ENCODE measurements around the gene SMC1A. TPM values are rescaled to one million over a fixed set of nuclear protein-coding genes. Genes with fewer than 3 reads are reported as not detected.
"Not testable (repeated sequence)": the region's sequence is repeated elsewhere in the genome, so short reads cannot be mapped to it uniquely, and the experiment has no call there.

SMC1A gene
- polyA plus RNA-seq, 4 donors, result 7.0 to 45.4 (median 12.5) TPM

DNA sequence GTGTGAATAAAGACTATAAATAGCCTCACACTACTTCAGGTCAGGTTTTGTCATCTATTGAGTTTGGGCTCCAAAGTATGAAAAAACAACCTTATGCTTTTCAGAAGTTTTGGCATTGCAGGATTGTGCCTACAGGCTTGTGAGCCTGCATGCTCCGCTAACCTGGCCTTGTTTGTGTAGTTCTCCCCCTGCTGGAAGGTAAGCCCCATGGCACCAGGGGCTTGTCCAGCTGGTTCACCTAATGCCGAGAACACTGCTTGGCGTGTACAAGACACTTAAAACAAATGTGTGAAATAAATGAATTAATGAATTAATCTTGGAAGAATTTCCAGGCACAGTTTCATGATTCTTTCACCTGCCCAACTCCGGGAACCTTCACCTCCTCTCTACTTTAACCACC, 13.5 kb upstream of the SMC1A start:
- Histone ChIP-seq H3K9me3 (ENCODE audit: control insufficient read depth in 2 of 2, insufficient read depth in 1 of 2, low read depth in 1 of 2, low read length in 1 of 2) (no peaks in the 10 kb centered on the region), H3K27me3 (ENCODE audit: control insufficient read depth in 3 of 3, insufficient read depth in 3 of 3, low read length in 3 of 3) (peaks cover 0 to 7% (median 0%) of the 10 kb centered on the region in 3 donors), H3K4me3 (ENCODE audit: low read depth in 1 of 3, low read length in 3 of 3) (no peak overlapping the region), H3K27ac (ENCODE audit: low read depth in 1 of 3, low read length in 2 of 3) (no peak overlapping the region), H3K36me3 (ENCODE audit: control insufficient read depth in 3 of 3, insufficient read depth in 2 of 3, low read depth in 1 of 3, low read length in 3 of 3) (peaks cover 0 to 14% (median 0%) of the 10 kb centered on the region in 3 donors), H3K4me1 (ENCODE audit: control insufficient read depth in 3 of 3, insufficient read depth in 2 of 3, low read depth in 1 of 3, low read length in 2 of 3) (peaks cover 0 to 2% (median 0%) of the 10 kb centered on the region in 3 donors)
- DNase-seq (peak; percentile 58 to 62), FAIRE-seq (no peak)
- 1 to 4% (median 3%) methylated on average over 4 of the region's 4 CpGs for WGBS, 3 donors

DNA sequence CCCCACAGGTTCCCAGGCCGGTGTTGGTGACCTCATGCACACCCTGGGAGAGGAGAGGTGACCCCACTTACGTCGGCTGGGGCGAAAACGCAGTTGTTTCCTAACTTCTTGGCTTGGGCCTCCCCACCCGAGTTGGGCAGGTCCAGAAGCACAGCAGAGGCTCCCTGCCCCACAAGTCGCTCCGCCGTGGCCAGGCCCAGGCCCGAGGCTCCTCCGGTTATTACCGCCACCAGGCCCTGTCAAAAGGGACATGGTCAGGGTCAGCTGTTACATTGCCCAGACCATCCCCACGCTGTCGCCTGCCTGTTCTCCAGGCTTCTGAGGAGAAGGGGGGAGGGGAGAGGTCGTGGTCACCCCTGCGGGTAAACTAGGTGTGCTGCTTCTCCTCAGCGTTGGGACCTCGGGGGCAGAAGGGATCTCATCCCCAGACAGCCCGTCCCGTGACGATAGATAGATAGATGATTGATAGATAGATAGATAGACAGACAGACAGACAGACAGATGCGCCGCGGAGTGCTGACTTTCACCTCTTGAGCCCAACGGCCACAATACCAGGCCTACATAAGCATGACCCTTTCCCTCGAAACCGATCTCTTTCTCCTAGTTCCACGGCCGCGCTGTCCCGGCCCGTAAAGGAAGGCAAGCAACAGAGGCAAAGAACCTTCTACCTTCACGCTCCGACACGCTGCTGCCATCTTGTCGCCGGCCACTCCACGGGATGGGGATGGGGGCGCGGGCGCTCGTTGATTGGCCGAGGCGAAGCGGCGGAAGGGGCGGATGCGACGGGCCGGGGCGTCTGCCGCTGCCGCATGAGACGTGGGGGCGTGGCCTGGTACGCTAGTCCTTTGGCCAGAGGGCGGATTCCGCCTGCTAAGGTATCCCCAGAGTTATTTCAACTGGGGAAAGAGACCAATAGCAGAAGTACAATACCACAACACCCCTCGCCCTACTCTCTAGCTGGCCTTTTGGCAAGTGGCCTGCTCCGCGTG, 11.5 kb upstream of the SMC1A start, which contains the start of gene HSD17B10:
TSS of gene HSD17B10 (minus strand) at position 720 of the 989 bp plus-strand sequence. CDS start at position 695, 25 bp downstream.
- peak; percentile 87 to 89 for DNase-seq
- H3K27ac ChIP-seq (ENCODE audit: low read depth in 1 of 3, low read length in 2 of 3), result peak within 1 kb of the TSS in 2 of 3 donors; percentile 57 to 83
- no peak for FAIRE-seq
- peaks cover 0 to 2% (median 0%) of the 10 kb centered on the region in 3 donors for H3K27me3 ChIP-seq (ENCODE audit: control insufficient read depth in 3 of 3, insufficient read depth in 3 of 3, low read length in 3 of 3)
- H3K36me3 ChIP-seq (ENCODE audit: control insufficient read depth in 3 of 3, insufficient read depth in 2 of 3, low read depth in 1 of 3, low read length in 3 of 3), result peaks cover 0 to 22% (median 0%) of the 10 kb centered on the region in 3 donors
- no peaks in the 10 kb centered on the region for H3K9me3 ChIP-seq (ENCODE audit: control insufficient read depth in 2 of 2, insufficient read depth in 1 of 2, low read depth in 1 of 2, low read length in 1 of 2)
- peak within 1 kb of the TSS; percentile 48 to 56 (median 50) for H3K4me3 ChIP-seq (ENCODE audit: low read depth in 1 of 3, low read length in 3 of 3)
- 6 to 30% (median 8%) methylated on average over 58 to 61 of the region's 61 CpGs for WGBS, 3 donors
- H3K4me1 ChIP-seq (ENCODE audit: control insufficient read depth in 3 of 3, insufficient read depth in 2 of 3, low read depth in 1 of 3, low read length in 2 of 3), result no peaks in the 10 kb centered on the region

DNA sequence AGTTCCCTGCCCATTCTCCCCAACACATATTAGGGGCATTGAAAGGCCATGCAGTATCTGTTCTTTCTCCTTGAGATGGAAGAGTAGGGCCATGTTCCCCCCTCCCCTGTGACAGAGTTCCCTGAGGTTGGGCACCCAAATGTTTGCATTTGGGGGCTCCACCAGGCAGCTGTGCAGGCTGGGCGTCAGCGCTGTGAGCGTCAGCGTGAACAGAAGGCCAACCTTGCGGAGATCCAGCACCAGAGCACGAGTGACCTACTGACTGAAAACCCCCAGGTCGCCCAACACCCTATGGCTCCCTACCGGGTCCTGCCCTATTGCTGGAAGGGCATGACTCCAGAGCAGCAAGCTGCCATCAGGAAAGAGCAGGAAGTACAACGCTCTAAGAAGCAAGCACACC, 7.8 kb upstream of the SMC1A start:
- FAIRE-seq, result no peak
- WGBS, 3 donors, result 92 to 97% (median 94%) methylated on average over 9 of the region's 9 CpGs

GRCh38 chrX:53429755-53430154, 7.3 kb upstream of the SMC1A start:
- Histone ChIP-seq H3K36me3 (ENCODE audit: control insufficient read depth in 3 of 3, insufficient read depth in 2 of 3, low read depth in 1 of 3, low read length in 3 of 3) (peaks cover 0 to 27% (median 0%) of the 10 kb centered on the region in 3 donors), H3K27ac (ENCODE audit: low read depth in 1 of 3, low read length in 2 of 3) (no peak overlapping the region), H3K4me3 (ENCODE audit: low read depth in 1 of 3, low read length in 3 of 3) (no peak overlapping the region), H3K9me3 (ENCODE audit: control insufficient read depth in 2 of 2, insufficient read depth in 1 of 2, low read depth in 1 of 2, low read length in 1 of 2) (no peaks in the 10 kb centered on the region), H3K4me1 (ENCODE audit: control insufficient read depth in 3 of 3, insufficient read depth in 2 of 3, low read depth in 1 of 3, low read length in 2 of 3) (no peaks in the 10 kb centered on the region), H3K27me3 (ENCODE audit: control insufficient read depth in 3 of 3, insufficient read depth in 3 of 3, low read length in 3 of 3) (no peaks in the 10 kb centered on the region)
- FAIRE-seq (no peak), DNase-seq (no peak)
- WGBS, 3 donors, result 96 to 97% (median 96%) methylated on average over 8 of the region's 8 CpGs

More for the DNA sequence above, 7.8 kb upstream of the SMC1A start:
- H3K27me3 ChIP-seq (ENCODE audit: control insufficient read depth in 3 of 3, insufficient read depth in 3 of 3, low read length in 3 of 3), result no peaks in the 10 kb centered on the region
- no peak overlapping the region for H3K4me3 ChIP-seq (ENCODE audit: low read depth in 1 of 3, low read length in 3 of 3)
- no peaks in the 10 kb centered on the region for H3K9me3 ChIP-seq (ENCODE audit: control insufficient read depth in 2 of 2, insufficient read depth in 1 of 2, low read depth in 1 of 2, low read length in 1 of 2)
- H3K36me3 ChIP-seq (ENCODE audit: control insufficient read depth in 3 of 3, insufficient read depth in 2 of 3, low read depth in 1 of 3, low read length in 3 of 3), result peaks cover 0 to 27% (median 0%) of the 10 kb centered on the region in 3 donors
- no peak overlapping the region for H3K27ac ChIP-seq (ENCODE audit: low read depth in 1 of 3, low read length in 2 of 3)
- H3K4me1 ChIP-seq (ENCODE audit: control insufficient read depth in 3 of 3, insufficient read depth in 2 of 3, low read depth in 1 of 3, low read length in 2 of 3), result no peaks in the 10 kb centered on the region
- DNase-seq, result no peak

DNA sequence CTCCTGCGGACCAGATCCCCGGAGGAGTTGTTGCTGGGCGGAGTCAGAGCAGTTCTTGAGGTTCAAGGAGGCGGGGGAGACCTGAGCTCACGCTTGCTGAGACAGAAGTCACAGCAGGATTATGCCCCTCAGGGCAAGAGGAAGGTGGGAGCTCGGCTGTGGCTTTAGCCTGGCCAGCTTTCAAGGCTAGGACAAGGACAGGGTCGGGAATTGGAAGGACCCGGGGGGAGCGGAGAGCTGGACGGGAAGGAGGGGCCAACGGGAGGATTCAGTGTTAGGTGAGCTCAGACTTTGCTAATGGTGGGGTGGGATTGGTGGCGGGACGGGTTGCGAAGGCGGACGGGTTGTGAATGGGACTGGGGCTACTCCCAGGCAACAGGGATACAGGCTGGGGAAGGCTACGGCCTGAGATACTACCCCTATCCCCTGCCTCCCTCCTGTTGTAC, 430 bp upstream of the SMC1A start, which contains the start of gene RIBC1:
TSS of gene RIBC1 (plus strand) at position 13 of the 446 bp plus-strand sequence. CDS start 3,404 bp downstream, outside the sequence.
- peak within 1 kb of the TSS; percentile 60 to 72 (median 67) for H3K4me3 ChIP-seq (ENCODE audit: low read depth in 1 of 3, low read length in 3 of 3)
- H3K27me3 ChIP-seq (ENCODE audit: control insufficient read depth in 3 of 3, insufficient read depth in 3 of 3, low read length in 3 of 3), result no peaks in the 10 kb centered on the region
- DNase-seq (no peak), FAIRE-seq (no peak)
- H3K27ac ChIP-seq (ENCODE audit: low read depth in 1 of 3, low read length in 2 of 3), result peak within 1 kb of the TSS; percentile 73 to 98 (median 92)
- H3K36me3 ChIP-seq (ENCODE audit: control insufficient read depth in 3 of 3, insufficient read depth in 2 of 3, low read depth in 1 of 3, low read length in 3 of 3), result peaks cover 0 to 4% (median 0%) of the 10 kb centered on the region in 3 donors
- whole genome bisulfite sequencing, 3 donors, result 3 to 16% (median 3%) methylated on average over 11 to 17 of the region's 17 CpGs
- peaks cover 0 to 7% (median 5%) of the 10 kb centered on the region in 3 donors for H3K4me1 ChIP-seq (ENCODE audit: control insufficient read depth in 3 of 3, insufficient read depth in 2 of 3, low read depth in 1 of 3, low read length in 2 of 3)
- H3K9me3 ChIP-seq (ENCODE audit: control insufficient read depth in 2 of 2, insufficient read depth in 1 of 2, low read depth in 1 of 2, low read length in 1 of 2), result no peaks in the 10 kb centered on the region

DNA sequence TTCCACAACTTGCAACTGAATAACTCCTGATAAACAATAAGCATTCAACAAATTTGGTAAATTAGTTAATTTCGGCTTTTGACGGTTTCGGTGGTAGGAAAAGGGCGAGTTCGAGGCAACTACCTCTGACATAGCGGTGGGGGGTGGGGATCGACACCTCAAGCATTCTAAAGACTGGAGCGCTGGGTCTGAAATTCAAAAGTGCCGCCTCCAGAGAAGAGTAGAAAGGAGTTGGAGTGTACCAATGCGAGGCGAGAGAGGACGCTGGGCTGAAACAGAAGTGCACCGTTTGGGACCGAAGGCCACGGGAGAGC, 725 bp downstream of the SMC1A start:
- FAIRE-seq, result no peak
- Histone ChIP-seq H3K27ac (ENCODE audit: low read depth in 1 of 3, low read length in 2 of 3) (peak overlapping the region; percentile 73 to 98 (median 92)), H3K4me1 (ENCODE audit: control insufficient read depth in 3 of 3, insufficient read depth in 2 of 3, low read depth in 1 of 3, low read length in 2 of 3) (peaks cover 0 to 7% (median 5%) of the 10 kb centered on the region in 3 donors), H3K4me3 (ENCODE audit: low read depth in 1 of 3, low read length in 3 of 3) (peak overlapping the region; percentile 60 to 72 (median 67)), H3K36me3 (ENCODE audit: control insufficient read depth in 3 of 3, insufficient read depth in 2 of 3, low read depth in 1 of 3, low read length in 3 of 3) (peaks cover 0 to 3% (median 0%) of the 10 kb centered on the region in 3 donors), H3K9me3 (ENCODE audit: control insufficient read depth in 2 of 2, insufficient read depth in 1 of 2, low read depth in 1 of 2, low read length in 1 of 2) (no peaks in the 10 kb centered on the region), H3K27me3 (ENCODE audit: control insufficient read depth in 3 of 3, insufficient read depth in 3 of 3, low read length in 3 of 3) (no peaks in the 10 kb centered on the region)
- 0 to 2% (median 0%) methylated on average over 15 of the region's 15 CpGs for WGBS, 3 donors
- DNase-seq, result no peak

- H3K27me3 ChIP-seq (ENCODE audit: control insufficient read depth in 3 of 3, insufficient read depth in 3 of 3, low read length in 3 of 3), result no peaks in the 10 kb centered on the region
- H3K4me3 ChIP-seq (ENCODE audit: low read depth in 1 of 3, low read length in 3 of 3), result peak overlapping the region in 2 of 3 donors; percentile 67 to 72
- WGBS, 3 donors, result 8 to 26% (median 19%) methylated on average over 2 of the region's 2 CpGs
- FAIRE-seq (no peak), DNase-seq (no peak)
- no peak overlapping the region for H3K27ac ChIP-seq (ENCODE audit: low read depth in 1 of 3, low read length in 2 of 3)
- peaks cover 0 to 3% (median 0%) of the 10 kb centered on the region in 3 donors for H3K36me3 ChIP-seq (ENCODE audit: control insufficient read depth in 3 of 3, insufficient read depth in 2 of 3, low read depth in 1 of 3, low read length in 3 of 3)
- peaks cover 0 to 7% (median 5%) of the 10 kb centered on the region in 3 donors for H3K4me1 ChIP-seq (ENCODE audit: control insufficient read depth in 3 of 3, insufficient read depth in 2 of 3, low read depth in 1 of 3, low read length in 2 of 3)
- H3K9me3 ChIP-seq (ENCODE audit: control insufficient read depth in 2 of 2, insufficient read depth in 1 of 2, low read depth in 1 of 2, low read length in 1 of 2), result no peaks in the 10 kb centered on the region
Measured at GRCh38 chrX:53421125-53421524, 1.3 kb downstream of the SMC1A start.

DNA sequence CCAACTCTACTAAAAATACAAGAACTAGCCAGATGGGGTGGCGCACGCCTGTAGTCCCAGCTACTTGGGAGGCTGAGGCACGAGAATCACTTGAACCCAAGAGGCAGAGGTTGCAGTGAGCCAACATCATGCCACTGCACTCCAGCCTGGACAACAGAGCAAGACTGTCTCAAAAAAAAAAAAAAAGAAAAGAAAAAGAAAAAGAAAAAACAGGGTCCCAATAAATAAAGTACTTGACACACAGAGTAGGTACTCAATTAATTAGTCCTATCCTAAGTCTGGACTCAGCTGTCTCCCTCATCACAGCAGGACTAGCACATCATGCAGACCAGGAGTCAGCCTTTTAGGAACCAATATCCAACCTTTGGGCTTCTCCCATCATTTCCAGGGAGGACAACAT, 2.1 kb downstream of the SMC1A start:
- H3K4me1 ChIP-seq (ENCODE audit: control insufficient read depth in 3 of 3, insufficient read depth in 2 of 3, low read depth in 1 of 3, low read length in 2 of 3); H3K9me3 ChIP-seq (ENCODE audit: control insufficient read depth in 2 of 2, insufficient read depth in 1 of 2, low read depth in 1 of 2, low read length in 1 of 2); H3K27me3 ChIP-seq (ENCODE audit: control insufficient read depth in 3 of 3, insufficient read depth in 3 of 3, low read length in 3 of 3); DNase-seq; H3K36me3 ChIP-seq (ENCODE audit: control insufficient read depth in 3 of 3, insufficient read depth in 2 of 3, low read depth in 1 of 3, low read length in 3 of 3); FAIRE-seq; H3K27ac ChIP-seq (ENCODE audit: low read depth in 1 of 3, low read length in 2 of 3); H3K4me3 ChIP-seq (ENCODE audit: low read depth in 1 of 3, low read length in 3 of 3): not testable (repeated sequence)
- 88 to 96% (median 92%) methylated on average over 3 of the region's 3 CpGs for WGBS, 3 donors

All from small intestine (tissue), 7 donors.